Breast epithelium (tissue), 4 donors: ENCODE data around the gene PSD4. TPM values are rescaled to one million over a fixed set of nuclear protein-coding genes. Genes with fewer than 3 reads are reported as not detected.

ENCODE experiments used
- DNase-seq, 2 donors: peaks; one replicate each; pipeline ENCODE4 v3.0.0-alpha.2; 2019; ENCODE audit warnings: low spot score in 2 of 2
- H3K27ac ChIP-seq, 2 donors: fragments of 200-600 bp; sonication (generic) in 1 of 2; one replicate each; pipeline ENCODE4 v1.5.1; 2016 to 2019; ENCODE audit warnings: mild to moderate bottlenecking in 1 of 2
- H3K27me3 ChIP-seq, 2 donors: fragments of 200-600 bp; sonication (generic) in 1 of 2; one replicate each; pipeline versions ENCODE4 v1.5.1 to v1.6.0; 2017 to 2019; ENCODE audit warnings: control low read depth in 1 of 2, mild to moderate bottlenecking in 1 of 2
- H3K36me3 ChIP-seq: fragments of 200-600 bp; one replicate; pipeline ENCODE4 v1.5.1; 2019
- H3K4me1 ChIP-seq, 2 donors: fragments of 200-600 bp; sonication (generic); one replicate each; pipeline ENCODE4 v1.5.1; 2016 to 2019; ENCODE audit warnings: control low read depth in 1 of 2
- H3K4me3 ChIP-seq, 3 donors: fragments of 200-600 bp; sonication (generic); 1 replicate in 2 of 3; 2 replicates in 1 of 3; pipeline ENCODE4 v1.5.1; 2016 to 2019; ENCODE audit warnings: mild to moderate bottlenecking in 3 of 3, moderate library complexity in 2 of 3
- H3K9me3 ChIP-seq, 2 donors: fragments of 200-600 bp; sonication (generic) in 1 of 2; one replicate each; pipeline ENCODE4 v1.5.1; 2016 to 2019; ENCODE audit warnings: control low read depth in 1 of 2
- POLR2A ChIP-seq: fragments of 450-650 bp; IDR thresholded peaks from one replicate; pipeline ENCODE4 v1.6.1; 2016; ENCODE audit warnings: antibody characterized with exemption, mild to moderate bottlenecking, moderate library complexity
- POLR2AphosphoS5 ChIP-seq, 3 donors: sonication (generic); formaldehyde crosslinking; IDR thresholded peaks; one replicate each; pipeline ENCODE4 v1.6.1; 2017; ENCODE audit warnings: antibody characterized with exemption in 3 of 3
- intact Hi-C: fragments of 100-400 bp; cut with DNase I; formaldehyde crosslinking; loops from one replicate; pipeline ENCODE4 v1.15.1; 2023; ENCODE audit warnings: low total_unique reads
- total RNA-seq, 3 donors: library from RNA; depleted of rRNA; stranded (reverse); fragments of >200 nt; gene quantifications; one replicate each; pipeline ENCODE4 v1.1.0, GENCODE V29; 2016
- TF ChIP-seq, protein P1 (sequence below), 3 donors: fragments of 450-650 bp; IDR thresholded peaks; one replicate each; pipeline ENCODE4 v1.5.1; 2016 to 2017; ENCODE audit warnings: antibody characterized with exemption in 3 of 3, mild to moderate bottlenecking in 3 of 3, moderate library complexity in 3 of 3

The PSD4 gene
- total RNA-seq, 3 donors from 2014 or later: 4.3 to 61.2 (median 40.3) TPM

DNA sequence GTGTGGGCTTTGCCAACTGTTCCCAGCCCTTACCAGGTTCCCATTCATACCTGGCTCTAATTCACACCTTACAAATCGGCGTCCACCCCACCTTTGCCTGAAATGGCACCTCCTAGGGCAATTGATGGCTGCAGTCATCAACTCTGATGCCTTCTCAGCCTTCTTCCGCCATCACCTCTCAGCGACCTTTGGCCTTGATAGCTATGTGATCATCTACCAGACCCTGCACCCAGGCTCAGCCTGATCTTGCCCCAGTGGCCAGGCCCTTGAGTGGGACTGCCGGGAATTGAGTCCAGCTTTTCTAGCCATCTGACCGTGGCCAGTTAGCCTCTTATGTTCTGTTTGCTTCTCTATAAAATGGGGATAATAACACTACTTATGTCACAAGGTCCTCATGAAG, 32.5 kb downstream of the PSD4 start:
- Histone ChIP-seq H3K9me3 (no peaks in the 10 kb centered on the region), H3K27me3 (no peaks in the 10 kb centered on the region), H3K4me1 (no peaks in the 10 kb centered on the region), H3K27ac (no peak overlapping the region), H3K36me3 (no peaks in the 10 kb centered on the region), H3K4me3 (no peak overlapping the region)
- TF ChIP-seq POLR2AphosphoS5 (IDR thresholded peaks at IDR 0.05): no peak
- no peak for TF ChIP-seq POLR2A
- TF ChIP-seq, protein P1, sequence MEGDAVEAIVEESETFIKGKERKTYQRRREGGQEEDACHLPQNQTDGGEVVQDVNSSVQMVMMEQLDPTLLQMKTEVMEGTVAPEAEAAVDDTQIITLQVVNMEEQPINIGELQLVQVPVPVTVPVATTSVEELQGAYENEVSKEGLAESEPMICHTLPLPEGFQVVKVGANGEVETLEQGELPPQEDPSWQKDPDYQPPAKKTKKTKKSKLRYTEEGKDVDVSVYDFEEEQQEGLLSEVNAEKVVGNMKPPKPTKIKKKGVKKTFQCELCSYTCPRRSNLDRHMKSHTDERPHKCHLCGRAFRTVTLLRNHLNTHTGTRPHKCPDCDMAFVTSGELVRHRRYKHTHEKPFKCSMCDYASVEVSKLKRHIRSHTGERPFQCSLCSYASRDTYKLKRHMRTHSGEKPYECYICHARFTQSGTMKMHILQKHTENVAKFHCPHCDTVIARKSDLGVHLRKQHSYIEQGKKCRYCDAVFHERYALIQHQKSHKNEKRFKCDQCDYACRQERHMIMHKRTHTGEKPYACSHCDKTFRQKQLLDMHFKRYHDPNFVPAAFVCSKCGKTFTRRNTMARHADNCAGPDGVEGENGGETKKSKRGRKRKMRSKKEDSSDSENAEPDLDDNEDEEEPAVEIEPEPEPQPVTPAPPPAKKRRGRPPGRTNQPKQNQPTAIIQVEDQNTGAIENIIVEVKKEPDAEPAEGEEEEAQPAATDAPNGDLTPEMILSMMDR (IDR thresholded peaks at IDR 0.05): no peak
- intact Hi-C loops: loop anchor here (5.0 kb wide), 1 partner anchor 166 kb away; no protein-coding TSS in a partner anchor
- no peak for DNase-seq

DNA sequence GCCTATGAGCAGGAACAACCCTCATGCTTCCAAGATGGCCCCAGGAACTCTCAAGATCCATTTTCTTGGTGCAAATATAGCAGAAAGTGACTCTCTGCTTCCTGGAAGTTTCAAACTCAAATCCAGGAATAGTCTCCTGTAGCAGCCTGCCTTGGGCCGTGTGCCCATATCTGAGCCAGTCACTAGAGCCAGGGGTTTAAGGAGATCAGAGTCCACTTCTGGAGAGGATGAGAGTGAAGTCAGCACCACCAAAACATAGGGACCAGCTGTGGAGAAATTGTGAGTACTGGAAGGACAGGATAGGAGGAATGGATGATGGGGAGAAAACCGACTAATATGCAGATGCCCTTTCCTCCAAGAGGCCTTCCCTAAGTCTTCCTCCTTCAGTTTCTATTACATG, 33.2 kb downstream of the PSD4 start:
- Histone ChIP-seq H3K36me3 (no peaks in the 10 kb centered on the region), H3K9me3 (no peaks in the 10 kb centered on the region), H3K4me3 (no peak overlapping the region), H3K27me3 (no peaks in the 10 kb centered on the region), H3K27ac (no peak overlapping the region), H3K4me1 (no peaks in the 10 kb centered on the region)
- DNase-seq: no peak
- intact Hi-C loops: loop anchor here (5.0 kb wide), 1 partner anchor 165 kb away; no protein-coding TSS in a partner anchor
- no peak for TF ChIP-seq POLR2A
- no peak for TF ChIP-seq POLR2AphosphoS5 (IDR thresholded peaks at IDR 0.05)
- TF ChIP-seq, protein P1 (IDR thresholded peaks at IDR 0.05): no peak

DNA sequence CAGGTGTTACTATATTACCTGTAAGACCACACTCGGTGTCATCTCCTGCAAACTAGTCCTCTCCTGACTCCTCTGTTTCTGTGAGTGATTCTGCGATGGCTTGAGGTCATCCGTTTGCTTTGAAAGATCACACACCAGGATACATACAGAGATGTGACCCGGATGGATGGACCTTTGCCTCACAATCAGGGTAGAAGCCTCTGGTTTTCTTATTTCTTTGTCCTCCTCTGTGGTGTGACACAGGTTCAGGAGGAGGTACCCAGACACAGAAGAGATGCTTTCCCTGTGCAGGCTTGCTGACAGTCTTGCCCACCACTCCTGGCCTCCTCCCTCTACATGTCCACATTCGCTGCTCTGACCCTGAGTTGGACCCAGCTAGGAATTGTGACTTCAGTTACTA, 34.6 kb downstream of the PSD4 start:
- intact Hi-C loops: loop anchor here (5.0 kb wide), 1 partner anchor 164 kb away; no protein-coding TSS in a partner anchor
- H3K27ac ChIP-seq: no peak overlapping the region
- no peak for TF ChIP-seq POLR2A

DNA sequence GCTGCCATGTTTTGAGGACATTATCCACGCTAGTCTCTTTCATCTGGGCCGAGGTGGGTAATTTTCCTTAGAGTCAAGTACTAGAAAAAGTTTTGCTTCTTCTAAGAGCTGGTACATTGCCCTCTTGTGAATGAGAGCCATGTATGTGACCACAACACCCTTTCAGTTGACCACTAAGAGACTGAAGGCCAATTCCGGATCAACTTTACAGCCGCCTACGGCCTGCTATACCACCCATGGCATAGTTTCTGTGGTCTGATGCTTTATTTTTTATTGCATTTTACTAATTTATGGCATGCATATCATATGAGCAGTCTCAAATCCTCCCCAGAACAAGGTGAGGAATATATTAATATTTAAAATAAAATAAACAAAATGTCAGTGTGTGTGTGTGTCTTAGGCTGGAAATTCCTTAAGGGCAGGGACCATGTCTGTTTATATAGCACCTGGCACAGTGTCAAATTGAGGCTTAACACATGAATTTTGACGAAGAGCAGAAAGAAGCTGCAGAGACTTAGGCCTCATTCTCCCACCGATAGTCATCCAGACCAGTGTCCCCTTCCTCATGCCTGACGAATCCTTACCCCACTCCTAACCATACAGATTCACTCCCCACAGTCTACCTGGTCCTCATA, 35.4 kb downstream of the PSD4 start:
- Histone ChIP-seq H3K4me3 (no peak overlapping the region), H3K27ac (no peak overlapping the region), H3K4me1 (no peaks in the 10 kb centered on the region), H3K9me3 (no peaks in the 10 kb centered on the region), H3K36me3 (no peaks in the 10 kb centered on the region), H3K27me3 (no peaks in the 10 kb centered on the region)
- intact Hi-C loops: loop anchor here (5.0 kb wide), 1 partner anchor 163 kb away; no protein-coding TSS in a partner anchor
- TF ChIP-seq POLR2AphosphoS5 (IDR thresholded peaks at IDR 0.05) (no peak), POLR2A (no peak)
- TF ChIP-seq, protein P1 (IDR thresholded peaks at IDR 0.05): no peak
- DNase-seq: no peak

More for the DNA sequence above, 34.6 kb downstream of the PSD4 start:
- no peak overlapping the region for H3K4me3 ChIP-seq
- no peaks in the 10 kb centered on the region for H3K27me3 ChIP-seq
- no peaks in the 10 kb centered on the region for H3K9me3 ChIP-seq
- H3K36me3 ChIP-seq: no peaks in the 10 kb centered on the region
- DNase-seq: no peak
- no peaks in the 10 kb centered on the region for H3K4me1 ChIP-seq

DNA sequence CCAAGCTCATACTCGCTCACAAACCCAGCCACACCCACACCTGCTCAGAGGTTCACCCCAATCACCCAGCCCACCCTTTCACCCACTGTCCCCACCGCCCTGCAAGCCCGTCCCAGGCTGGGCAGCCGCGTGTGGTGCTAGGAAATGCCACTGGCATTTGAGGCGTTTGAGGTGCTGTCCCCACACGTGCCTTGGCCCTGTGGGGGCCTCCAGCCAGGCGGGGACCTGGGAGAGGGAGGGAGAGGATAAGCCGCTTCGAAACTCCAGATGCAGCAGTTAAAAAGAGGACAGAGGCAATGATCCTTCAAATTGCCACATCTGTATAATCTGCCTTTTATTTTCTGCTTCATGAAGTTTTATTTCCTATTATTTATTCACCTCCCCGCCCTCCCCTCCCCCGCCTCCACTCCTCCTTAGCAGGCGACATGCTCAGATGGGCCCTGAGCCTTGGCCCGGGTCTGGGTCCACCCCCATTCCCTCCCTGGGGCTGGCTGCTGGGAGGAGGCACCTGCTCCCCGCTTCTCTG, 35.9 kb downstream of the PSD4 start:
- Histone ChIP-seq H3K27me3 (no peaks in the 10 kb centered on the region), H3K9me3 (no peaks in the 10 kb centered on the region), H3K27ac (no peak overlapping the region), H3K36me3 (no peaks in the 10 kb centered on the region), H3K4me3 (no peak overlapping the region), H3K4me1 (no peaks in the 10 kb centered on the region)
- TF ChIP-seq POLR2AphosphoS5 (IDR thresholded peaks at IDR 0.05) (no peak), POLR2A (no peak)
- TF ChIP-seq, protein P1 (IDR thresholded peaks at IDR 0.05): no peak
- DNase-seq: no peak
- intact Hi-C loops: loop anchor here (5.0 kb wide), 1 partner anchor 163 kb away; no protein-coding TSS in a partner anchor
